Lower lobe of right lung (tissue), 2 donors: ENCODE data around the gene PPP1R12C. TPM values are rescaled to one million over a fixed set of nuclear protein-coding genes. Genes with fewer than 3 reads are reported as not detected.
A peak's percentile ranks its signal among the peaks of the same experiment; 100 is the strongest.
"Not testable (repeated sequence)": the region's sequence is repeated elsewhere in the genome, so short reads cannot be mapped to it uniquely, and the experiment has no call there.

Source experiments
- ATAC-seq, 2 donors: fragments of 200-7000 bp; cut with Tn5 transposase; one replicate each; pipeline ENCODE4 v1.9.1; 2020 to 2022; ENCODE audit warnings: mild to moderate bottlenecking in 2 of 2, moderate library complexity in 2 of 2
- DNase-seq: peaks from one replicate; pipeline ENCODE4 v3.0.0-alpha.2; 2020
- H3K27ac ChIP-seq: fragments of 200-600 bp; one replicate; pipeline ENCODE4 v1.8.0; 2022
- H3K27me3 ChIP-seq: fragments of 200-600 bp; one replicate; pipeline ENCODE4 v1.8.0; 2022; ENCODE audit warnings: low read depth
- H3K36me3 ChIP-seq: fragments of 200-600 bp; one replicate; pipeline ENCODE4 v1.8.0; 2022; ENCODE audit warnings: mild to moderate bottlenecking
- H3K4me1 ChIP-seq: fragments of 200-600 bp; one replicate; pipeline ENCODE4 v1.8.0; 2022
- H3K4me3 ChIP-seq: fragments of 200-600 bp; one replicate; pipeline ENCODE4 v1.8.0; 2022; ENCODE audit warnings: mild to moderate bottlenecking
- H3K9me3 ChIP-seq: fragments of 200-600 bp; one replicate; pipeline ENCODE4 v1.8.0; 2022
- intact Hi-C: fragments of 100-400 bp; cut with DNase I; formaldehyde crosslinking; loops from one replicate; pipeline ENCODE4 v1.11.0; 2022
- total RNA-seq: library from RNA; stranded (reverse); fragmentation: NEBNext Ultra II Directional; extraction: Animal tissue kit (Norgen Biotek cat#: 25700); gene quantifications from one replicate; pipeline ENCODE4 v1.2.1, GENCODE V29; 2021
- TF ChIP-seq, protein P1 (sequence below): fragments of 200-600 bp; IDR thresholded peaks from one replicate; pipeline ENCODE4 v1.8.0; 2022; ENCODE audit warnings: antibody characterized with exemption, mild to moderate bottlenecking
- donor health status: DM: no; HTN: yes; CAD: no; lungs with severe emphysema.

The PPP1R12C gene
- total RNA-seq, 1 donor from 2014 or later = 103 TPM

GRCh38 chr19:55111238-55111831 is 6.1 kb downstream of the PPP1R12C start:
- Histone ChIP-seq H3K4me3 (no peak overlapping the region), H3K27me3 (no peaks in the 10 kb centered on the region), H3K4me1 (peaks cover 38% of the 10 kb centered on the region), H3K27ac (peak overlapping the region; percentile 31), H3K36me3 (peaks cover 27% of the 10 kb centered on the region), H3K9me3 (no peaks in the 10 kb centered on the region)
- intact Hi-C loops = no loop called here
- DNase-seq (no peak), ATAC-seq (no peak)
- TF ChIP-seq, protein P1, sequence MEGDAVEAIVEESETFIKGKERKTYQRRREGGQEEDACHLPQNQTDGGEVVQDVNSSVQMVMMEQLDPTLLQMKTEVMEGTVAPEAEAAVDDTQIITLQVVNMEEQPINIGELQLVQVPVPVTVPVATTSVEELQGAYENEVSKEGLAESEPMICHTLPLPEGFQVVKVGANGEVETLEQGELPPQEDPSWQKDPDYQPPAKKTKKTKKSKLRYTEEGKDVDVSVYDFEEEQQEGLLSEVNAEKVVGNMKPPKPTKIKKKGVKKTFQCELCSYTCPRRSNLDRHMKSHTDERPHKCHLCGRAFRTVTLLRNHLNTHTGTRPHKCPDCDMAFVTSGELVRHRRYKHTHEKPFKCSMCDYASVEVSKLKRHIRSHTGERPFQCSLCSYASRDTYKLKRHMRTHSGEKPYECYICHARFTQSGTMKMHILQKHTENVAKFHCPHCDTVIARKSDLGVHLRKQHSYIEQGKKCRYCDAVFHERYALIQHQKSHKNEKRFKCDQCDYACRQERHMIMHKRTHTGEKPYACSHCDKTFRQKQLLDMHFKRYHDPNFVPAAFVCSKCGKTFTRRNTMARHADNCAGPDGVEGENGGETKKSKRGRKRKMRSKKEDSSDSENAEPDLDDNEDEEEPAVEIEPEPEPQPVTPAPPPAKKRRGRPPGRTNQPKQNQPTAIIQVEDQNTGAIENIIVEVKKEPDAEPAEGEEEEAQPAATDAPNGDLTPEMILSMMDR = no peak

DNA sequence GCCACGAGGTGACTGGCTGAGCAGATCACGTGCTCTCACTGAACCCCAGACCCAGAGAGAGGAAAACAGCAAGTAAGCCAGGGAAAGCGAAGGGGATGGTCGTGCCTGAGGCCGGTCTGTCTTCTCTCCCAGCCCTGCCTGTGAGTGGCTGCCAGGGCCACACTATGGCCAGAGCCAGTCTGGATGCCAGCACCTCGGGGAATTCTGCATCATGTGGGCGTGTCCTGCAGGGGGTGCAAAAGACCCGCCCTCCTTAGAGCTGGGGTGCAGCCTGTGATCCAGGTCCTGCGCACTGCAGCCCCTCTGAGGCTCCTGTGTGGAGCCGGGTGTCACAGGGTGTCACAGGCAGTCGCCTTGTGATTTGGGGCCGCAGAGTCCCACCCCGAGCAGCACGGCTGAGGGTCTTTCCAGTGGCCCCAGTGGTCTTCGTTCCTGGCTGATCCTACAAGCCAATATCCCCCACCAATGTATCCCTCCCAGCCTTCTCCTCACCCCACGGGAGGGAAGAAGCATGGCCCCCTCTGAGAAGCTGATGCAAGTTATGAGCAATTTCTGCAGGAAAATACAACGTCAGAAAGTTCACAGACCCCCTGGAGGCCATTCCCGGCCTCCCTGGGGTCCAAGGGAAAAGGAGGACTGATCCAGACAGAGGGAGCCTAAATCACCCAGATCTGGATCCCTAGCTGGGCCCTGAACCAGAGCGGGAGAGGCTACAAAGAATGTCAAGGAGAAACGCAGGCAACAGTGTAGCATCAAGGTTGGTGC is 7.7 kb downstream of the PPP1R12C start:
- ATAC-seq (no peak), DNase-seq (no peak)
- intact Hi-C loops = no loop called here
- no peak overlapping the region for H3K4me3 ChIP-seq
- peaks cover 32% of the 10 kb centered on the region for H3K36me3 ChIP-seq
- H3K4me1 ChIP-seq = peaks cover 22% of the 10 kb centered on the region
- TF ChIP-seq, protein P1 = no peak
- no peaks in the 10 kb centered on the region for H3K27me3 ChIP-seq
- no peaks in the 10 kb centered on the region for H3K9me3 ChIP-seq
- H3K27ac ChIP-seq = no peak overlapping the region

GRCh38 chr19:55107252-55107651 is 10.2 kb downstream of the PPP1R12C start:
- ATAC-seq, intact Hi-C loops, H3K27me3 ChIP-seq, H3K4me1 ChIP-seq, H3K27ac ChIP-seq, DNase-seq, H3K4me3 ChIP-seq, H3K9me3 ChIP-seq: not testable (repeated sequence)
- H3K36me3 ChIP-seq = peaks cover 42% of the 10 kb centered on the region

DNA sequence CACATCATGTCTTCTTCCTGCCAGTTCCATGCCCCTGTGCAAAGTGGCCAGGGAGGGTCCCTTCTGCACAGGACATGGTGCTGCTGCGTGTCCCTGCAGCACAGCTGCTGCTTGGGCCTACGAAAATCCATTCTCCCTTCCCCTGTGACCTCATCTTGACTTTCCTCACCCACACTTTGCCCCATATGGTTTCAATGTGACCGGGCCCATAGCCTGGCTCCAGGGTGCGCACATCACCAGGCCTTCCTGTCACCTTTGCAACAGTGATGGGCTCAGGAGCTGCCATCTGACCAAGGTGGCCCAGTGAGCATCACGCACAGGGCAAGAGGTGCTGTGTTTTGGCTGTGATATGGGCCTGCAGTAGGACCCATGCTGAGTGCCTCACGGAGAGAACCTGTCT is 10.8 kb downstream of the PPP1R12C start:
- Histone ChIP-seq H3K36me3 (peaks cover 45% of the 10 kb centered on the region), H3K4me3 (no peak overlapping the region), H3K27ac (no peak overlapping the region), H3K9me3 (peaks cover 5% of the 10 kb centered on the region), H3K4me1 (no peaks in the 10 kb centered on the region), H3K27me3 (no peaks in the 10 kb centered on the region)
- DNase-seq (no peak), ATAC-seq (no peak)
- intact Hi-C loops = no loop called here
- TF ChIP-seq, protein P1 = no peak

- TF ChIP-seq, protein P1 = no peak
- DNase-seq (no peak), ATAC-seq (no peak)
- no peaks in the 10 kb centered on the region for H3K4me1 ChIP-seq
- H3K4me3 ChIP-seq = no peak overlapping the region
- H3K27me3 ChIP-seq = no peaks in the 10 kb centered on the region
- H3K9me3 ChIP-seq = peaks cover 5% of the 10 kb centered on the region
- intact Hi-C loops = no loop called here
- H3K27ac ChIP-seq = no peak overlapping the region
- peaks cover 54% of the 10 kb centered on the region for H3K36me3 ChIP-seq
Measured at GRCh38 chr19:55105237-55105636, 12.2 kb downstream of the PPP1R12C start.

GRCh38 chr19:55103190-55103589 is 14.2 kb downstream of the PPP1R12C start:
- H3K4me1 ChIP-seq = peaks cover 7% of the 10 kb centered on the region
- DNase-seq (no peak), ATAC-seq (no peak)
- peaks cover 5% of the 10 kb centered on the region for H3K9me3 ChIP-seq
- TF ChIP-seq, protein P1 = no peak
- H3K4me3 ChIP-seq = no peak overlapping the region
- no peaks in the 10 kb centered on the region for H3K27me3 ChIP-seq
- peaks cover 58% of the 10 kb centered on the region for H3K36me3 ChIP-seq
- H3K27ac ChIP-seq = no peak overlapping the region
- intact Hi-C loops = no loop called here
